H1 (cell line): ENCODE data around the gene MITF. TPM values are rescaled to one million over a fixed set of nuclear protein-coding genes. Genes with fewer than 3 reads are reported as not detected.

Source experiments
- CTCF ChIA-PET: fragments of 300-600 bp; sonication (Branson Sonifier 250); formaldehyde crosslinking; loops from one replicate; lab custom pipeline; 2021; ENCODE audit not compliant: partially characterized antibody; lab: Charles Lee
- POLR2A ChIA-PET: fragments of 300-600 bp; sonication (Branson Sonifier 250); formaldehyde crosslinking; loops from one replicate; lab custom pipeline; 2021; ENCODE audit warnings: inconsistent platforms; ENCODE audit not compliant: partially characterized antibody; lab: Charles Lee
- DNase-seq, 2 experiments: peaks; one replicate each; pipeline versions ENCODE4 v3.0.0 to v3.0.0-alpha.2; 2010 to 2022; ENCODE audit warnings: low spot score in 2 of 2, low read depth in 1 of 2, mixed read lengths in 1 of 2
- FAIRE-seq: peaks from 2 replicates; lab custom pipeline; 2011; peaks lifted over from hg19 to GRCh38; lab: Jason Lieb, UNC
- H2AFZ ChIP-seq: 2 replicates; pipeline ENCODE4 v1.8.1; 2012; ENCODE audit warnings: low read length, inconsistent platforms
- H2AK5ac ChIP-seq: 2 replicates; pipeline ENCODE4 v1.6.1; 2013; ENCODE audit warnings: low read depth, low read length
- H2BK120ac ChIP-seq: replicated peaks from 2 replicates; pipeline ENCODE3; 2013; ENCODE audit warnings: low read depth, low read length, inconsistent platforms
- H2BK12ac ChIP-seq: 2 replicates; pipeline ENCODE4 v1.6.1; 2013; ENCODE audit warnings: low read depth, low read length
- H2BK15ac ChIP-seq: 2 replicates; pipeline ENCODE4 v1.6.1; 2013; ENCODE audit warnings: low read length
- H2BK20ac ChIP-seq: 2 replicates; pipeline ENCODE4 v1.6.1; 2013; ENCODE audit warnings: low read length
- H2BK5ac ChIP-seq: 2 replicates; pipeline ENCODE4 v1.6.1; 2013; ENCODE audit warnings: low read depth, low read length
- H3K14ac ChIP-seq: 2 replicates; pipeline ENCODE4 v1.6.1; 2013; ENCODE audit warnings: inconsistent platforms; ENCODE audit not compliant: insufficient read length
- H3K18ac ChIP-seq: 2 replicates; pipeline ENCODE4 v1.6.1; 2013; ENCODE audit warnings: low read length; ENCODE audit errors: extremely low read depth
- H3K23ac ChIP-seq: 2 replicates; pipeline ENCODE4 v1.6.1; 2013; ENCODE audit warnings: inconsistent platforms; ENCODE audit not compliant: insufficient read length
- H3K23me2 ChIP-seq: 2 replicates; pipeline ENCODE4 v1.6.1; 2013; ENCODE audit warnings: low read depth, low read length
- H3K27ac ChIP-seq: 2 replicates; pipeline ENCODE4 v1.6.1; 2011; ENCODE audit warnings: low read depth, low read length, inconsistent platforms
- H3K27me3 ChIP-seq, 4 experiments: replicated peaks in 1 of 4; 1 replicate in 1 of 4; 2 replicates in 3 of 4; pipeline versions ENCODE4 v1.6.1 to v1.8.1; 2011 to 2013; ENCODE audit warnings: low read length in 3 of 4, mild to moderate bottlenecking in 3 of 4, inconsistent platforms in 2 of 4, mixed read lengths in 2 of 4, moderate library complexity in 1 of 4; ENCODE audit not compliant: control insufficient read depth in 3 of 4, insufficient read depth in 3 of 4; ENCODE audit errors: extremely low read depth in 1 of 4
- H3K36me3 ChIP-seq, 4 experiments: 2 replicates each; pipeline versions ENCODE4 v1.6.1 to v1.8.1; 2011 to 2013; ENCODE audit warnings: mild to moderate bottlenecking in 4 of 4, low read length in 3 of 4, moderate library complexity in 2 of 4, control low read depth in 1 of 4, inconsistent platforms in 1 of 4; ENCODE audit not compliant: insufficient read depth in 4 of 4, control insufficient read depth in 2 of 4
- H3K4ac ChIP-seq: replicated peaks from 2 replicates; pipeline ENCODE3; 2013; ENCODE audit warnings: low read length, low read depth, mixed read lengths, inconsistent platforms; ENCODE audit not compliant: insufficient read length
- H3K4me1 ChIP-seq, 4 experiments: replicated peaks in 1 of 4; 1 replicate in 1 of 4; 2 replicates in 3 of 4; pipeline versions ENCODE4 v1.6.1 to v1.8.1; 2011 to 2013; ENCODE audit warnings: low read length in 3 of 4, inconsistent platforms in 2 of 4, mixed read lengths in 1 of 4; ENCODE audit not compliant: insufficient read depth in 4 of 4, control insufficient read depth in 3 of 4
- H3K4me2 ChIP-seq, 2 experiments: 2 replicates each; pipeline versions ENCODE4 v1.6.1 to v1.8.1; 2011 to 2013; ENCODE audit warnings: low read depth in 2 of 2, low read length in 2 of 2, control low read depth in 1 of 2, inconsistent platforms in 1 of 2, mild to moderate bottlenecking in 1 of 2; ENCODE audit not compliant: insufficient read depth in 1 of 2
- H3K4me3 ChIP-seq, 4 experiments: fragments of 200-600, 300-600 bp in 1 of 4; sonication (generic), shearing (Covaris generic), sonication (Bioruptor Twin) in 1 of 4; 2 replicates each; pipeline versions ENCODE4 v1.5.1 to v1.8.1; 2011 to 2016; ENCODE audit warnings: low read length in 4 of 4, low read depth in 3 of 4, control low read depth in 2 of 4, inconsistent platforms in 2 of 4, mild to moderate bottlenecking in 2 of 4, mixed read lengths in 1 of 4, moderate library complexity in 1 of 4; ENCODE audit not compliant: insufficient read depth in 2 of 4; ENCODE audit errors: extremely low read depth in 1 of 4
- H3K56ac ChIP-seq: replicated peaks from 2 replicates; pipeline ENCODE3; 2013; ENCODE audit warnings: low read depth, mild to moderate bottlenecking, mixed read lengths, low read length, inconsistent platforms; ENCODE audit not compliant: insufficient read length
- H3K79me1 ChIP-seq: 2 replicates; pipeline ENCODE4 v1.6.1; 2013; ENCODE audit warnings: low read depth, low read length, control low read depth
- H3K79me2 ChIP-seq, 2 experiments: 2 replicates each; pipeline versions ENCODE4 v1.6.1 to v1.8.1; 2012 to 2013; ENCODE audit warnings: low read length in 2 of 2, mild to moderate bottlenecking in 2 of 2, inconsistent platforms in 1 of 2; ENCODE audit not compliant: insufficient read depth in 2 of 2, control insufficient read depth in 1 of 2
- H3K9ac ChIP-seq, 4 experiments: replicated peaks in 1 of 4; 1 replicate in 1 of 4; 2 replicates in 3 of 4; pipeline versions ENCODE4 v1.6.1 to v1.8.1; 2011 to 2013; ENCODE audit warnings: low read depth in 3 of 4, low read length in 3 of 4, control low read depth in 2 of 4, mild to moderate bottlenecking in 2 of 4, moderate library complexity in 2 of 4, inconsistent platforms in 1 of 4; ENCODE audit errors: extremely low read depth in 1 of 4
- H3K9me3 ChIP-seq, 2 experiments: 2 replicates each; pipeline versions ENCODE4 v1.6.1 to v1.8.1; 2012 to 2013; ENCODE audit warnings: mild to moderate bottlenecking in 2 of 2, moderate library complexity in 2 of 2, control low read depth in 1 of 2, inconsistent platforms in 1 of 2, low read depth in 1 of 2, low read length in 1 of 2, mixed read lengths in 1 of 2; ENCODE audit not compliant: insufficient read depth in 2 of 2
- H4K20me1 ChIP-seq, 2 experiments: replicated peaks in 1 of 2; 2 replicates each; pipeline versions ENCODE3 to v1.8.1; 2011 to 2013; ENCODE audit warnings: inconsistent platforms in 2 of 2, low read length in 2 of 2, mild to moderate bottlenecking in 1 of 2; ENCODE audit not compliant: insufficient read depth in 2 of 2, control insufficient read depth in 1 of 2
- H4K5ac ChIP-seq: 2 replicates; pipeline ENCODE4 v1.6.1; 2013; ENCODE audit warnings: low read length, low read depth, mixed read lengths, inconsistent platforms; ENCODE audit not compliant: insufficient read length
- H4K8ac ChIP-seq: 2 replicates; pipeline ENCODE4 v1.8.0; 2013; ENCODE audit warnings: mild to moderate bottlenecking, moderate library complexity, low read length, inconsistent platforms; ENCODE audit not compliant: insufficient read depth; ENCODE audit errors: extremely low read depth
- H4K91ac ChIP-seq: replicated peaks from 2 replicates; pipeline ENCODE3; 2013; ENCODE audit warnings: low read length, mixed read lengths, inconsistent platforms; ENCODE audit not compliant: insufficient read length
- BCL11A ChIP-seq, 2 experiments: IDR thresholded peaks; one replicate each; pipeline ENCODE4 v1.6.1; 2011; ENCODE audit warnings: low read depth in 2 of 2, low read length in 2 of 2, mild to moderate bottlenecking in 2 of 2
- CEBPB ChIP-seq: IDR thresholded peaks from 2 replicates; pipeline ENCODE4 v1.6.1; 2012; ENCODE audit warnings: low read depth, low read length
- CHD2 ChIP-seq: IDR thresholded peaks from 2 replicates; pipeline ENCODE4 v1.6.1; 2012; ENCODE audit warnings: low read length, improper control_type of control experiment
- EZH2 ChIP-seq: fragments of 200-600 bp; sonication (generic); IDR thresholded peaks from 2 replicates; pipeline ENCODE4 v1.7.1; 2012; ENCODE audit warnings: low read depth, mild to moderate bottlenecking, moderate library complexity, low read length, inconsistent platforms; ENCODE audit not compliant: severe bottlenecking
- KDM4A ChIP-seq: IDR thresholded peaks from one replicate; pipeline ENCODE4 v1.7.1; 2012; ENCODE audit warnings: low read depth, mild to moderate bottlenecking, moderate library complexity, low read length, inconsistent platforms; ENCODE audit not compliant: severe bottlenecking
- NRF1 ChIP-seq: IDR thresholded peaks from 2 replicates; pipeline ENCODE4 v1.6.1; 2011; ENCODE audit warnings: mild to moderate bottlenecking, low read depth, low read length, improper control_type of control experiment
- RAD21 ChIP-seq, 2 experiments: IDR thresholded peaks in 1 of 2; conservative IDR thresholded peaks in 1 of 2; 2 replicates each; pipeline ENCODE4 v1.6.1; 2011; ENCODE audit warnings: low read depth in 2 of 2, low read length in 2 of 2, improper control_type of control experiment in 1 of 2, inconsistent platforms in 1 of 2, mild to moderate bottlenecking in 1 of 2, moderate library complexity in 1 of 2
- RXRA ChIP-seq: IDR thresholded peaks from 2 replicates; pipeline ENCODE4 v1.6.1; 2011; ENCODE audit warnings: low read depth, mild to moderate bottlenecking, low read length, moderate library complexity; ENCODE audit not compliant: insufficient read depth
- SIN3A ChIP-seq, 2 experiments: IDR thresholded peaks in 1 of 2; conservative IDR thresholded peaks in 1 of 2; 2 replicates each; pipeline ENCODE4 v1.6.1; 2011 to 2012; ENCODE audit warnings: low read length in 2 of 2, improper control_type of control experiment in 1 of 2, low read depth in 1 of 2, mild to moderate bottlenecking in 1 of 2
- SP1 ChIP-seq: IDR thresholded peaks from 2 replicates; pipeline ENCODE4 v1.6.1; 2011; ENCODE audit warnings: low read depth, low read length
- TCF12 ChIP-seq: IDR thresholded peaks from 2 replicates; pipeline ENCODE4 v1.6.1; 2011; ENCODE audit warnings: low read depth, mild to moderate bottlenecking, low read length
- WGBS, 2 experiments: shearing (Covaris generic) in 1 of 2; methylation state at CpG; one replicate each; pipeline versions ENCODE4 v1.1.6 to v1.1.7; 2013 to 2015; ENCODE audit warnings: low lambda C conversion rate in 2 of 2, mixed read lengths in 2 of 2, inconsistent platforms in 1 of 2, low coverage in 1 of 2, missing lambda C conversion rate in 1 of 2; ENCODE audit not compliant: insufficient replicate concordance in 2 of 2, insufficient coverage in 1 of 2, insufficient read length in 1 of 2; ENCODE audit errors: extremely low coverage in 1 of 2, missing lambda C conversion rate in 1 of 2; 5-methylcytosine and 5-hydroxymethylcytosine counted together
- polyA plus RNA-seq, 7 experiments: library from polyadenylated mRNA; depleted of rRNA in 3 of 7; stranded (reverse) in 5 of 7; unstranded in 2 of 7; fragments of >200 nt in 5 of 7; fragments of 200-250 nt in 2 of 7; gene quantifications; 1 replicate in 5 of 7; 2 replicates in 1 of 7; 4 replicates in 1 of 7; pipeline versions ENCODE4 v1.2.1 to v1.2.3, GENCODE V29; 2011 to 2013; ENCODE audit warnings: missing spikeins in 2 of 7, mixed read lengths in 2 of 7
- total RNA-seq: library from RNA; stranded (reverse); fragmentation: NEBNext Ultra II Directional; extraction: Animal tissue kit (Norgen Biotek cat#: 25700); gene quantifications from 2 replicates; pipeline ENCODE4 v1.2.1, GENCODE V29; 2021
- TF ChIP-seq, protein P1 (sequence below), 3 experiments: IDR thresholded peaks; 1 replicate in 2 of 3; 2 replicates in 1 of 3; pipeline versions ENCODE4 v1.5.1 to v1.6.1; 2011; ENCODE audit warnings: low read length in 3 of 3, mild to moderate bottlenecking in 3 of 3, inconsistent platforms in 2 of 3, low read depth in 1 of 3, moderate library complexity in 1 of 3; ENCODE audit not compliant: insufficient read depth in 1 of 3; ENCODE audit errors: control extremely low read depth in 1 of 3

MITF gene
- total and polyA plus RNA-seq, 2 of the 8 experiments (the other 6 are each of a cell fraction or from before 2014, with no cell fraction given): 0.53 to 1.4 TPM

DNA sequence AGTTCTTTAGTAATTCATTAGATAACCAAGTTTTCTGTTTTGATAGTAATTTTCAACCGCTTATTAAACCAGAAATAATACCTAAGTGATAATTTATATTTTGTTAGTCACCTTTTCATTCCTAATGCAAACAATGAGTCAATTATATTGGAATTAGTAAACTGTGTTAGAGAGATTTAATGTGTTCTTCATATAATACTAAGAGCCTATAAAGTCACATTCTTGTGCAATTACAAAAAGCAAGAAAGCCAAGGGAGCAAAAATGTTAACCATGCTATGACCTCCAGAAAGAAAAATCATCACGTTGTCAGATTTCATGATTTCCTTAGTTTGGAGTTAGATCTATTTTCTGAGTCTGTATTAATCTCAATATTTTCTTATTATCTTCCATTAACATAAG is 151.4 kb downstream of the MITF start:
- H3K27ac ChIP-seq: no peak overlapping the region
- H3K79me1 ChIP-seq: no peaks in the 10 kb centered on the region
- no peak overlapping the region for H3K56ac ChIP-seq
- H2BK15ac ChIP-seq: no peak overlapping the region
- H3K79me2 ChIP-seq: no peaks in the 10 kb centered on the region
- no peak overlapping the region for H3K23ac ChIP-seq
- no peak overlapping the region for H2BK5ac ChIP-seq
- H3K9ac ChIP-seq: no peak overlapping the region
- H3K4me1 ChIP-seq: peaks cover 3 to 9% (median 6%) of the 10 kb centered on the region in 4 experiments; a peak in 6 of 7 replicates
- H3K14ac ChIP-seq: no peak overlapping the region
- FAIRE-seq (no peak), DNase-seq (no peak)
- no peaks in the 10 kb centered on the region; the same call in 1 of the 2 replicates for H3K23me2 ChIP-seq
- H4K20me1 ChIP-seq: no peaks in the 10 kb centered on the region
- WGBS, 2 experiments: 88% methylated on average over 2 of the region's 2 CpGs; no CpG with 5 or more reads in 1 of the 2 experiments
- H3K18ac ChIP-seq: no peak overlapping the region
- no peak overlapping the region for H2AK5ac ChIP-seq
- H2BK20ac ChIP-seq: no peak overlapping the region
- peaks cover 0 to 7% (median 1%) of the 10 kb centered on the region in 4 experiments; a peak in 2 of 7 replicates for H3K27me3 ChIP-seq
- no peak overlapping the region for H3K4ac ChIP-seq
- H3K9me3 ChIP-seq: no peaks in the 10 kb centered on the region
- no peaks in the 10 kb centered on the region for H3K36me3 ChIP-seq
- no peak overlapping the region for H3K4me3 ChIP-seq
- no peak overlapping the region for H2AFZ ChIP-seq
- no peak overlapping the region for H4K5ac ChIP-seq
- no peak overlapping the region for H2BK12ac ChIP-seq
- H2BK120ac ChIP-seq: no peak overlapping the region
- H3K4me2 ChIP-seq: no peak overlapping the region
- no peak overlapping the region for H4K8ac ChIP-seq
- ChIA-PET CTCF (no interaction called here), POLR2A (no interaction called here)
- H4K91ac ChIP-seq: no peak overlapping the region
- TF ChIP-seq CHD2 (no peak), RAD21 (IDR thresholded peaks at IDR 0.05 in 1 of 2, conservative IDR thresholded peaks at IDR 0.05 in 1 of 2; ENCODE audit: low read depth in 2 of 2, low read length in 2 of 2) (no peak), RXRA (no peak), CEBPB (no peak), NRF1 (no peak), BCL11A (IDR thresholded peaks at IDR 0.05; ENCODE audit: low read depth in 2 of 2, low read length in 2 of 2) (no peak), SP1 (no peak), TCF12 (no peak), SIN3A (conservative IDR thresholded peaks at IDR 0.05 in 1 of 2, IDR thresholded peaks at IDR 0.05 in 1 of 2; ENCODE audit: low read depth in 1 of 2, low read length in 2 of 2) (no peak), KDM4A (no peak), EZH2 (no peak)
- TF ChIP-seq, protein P1, sequence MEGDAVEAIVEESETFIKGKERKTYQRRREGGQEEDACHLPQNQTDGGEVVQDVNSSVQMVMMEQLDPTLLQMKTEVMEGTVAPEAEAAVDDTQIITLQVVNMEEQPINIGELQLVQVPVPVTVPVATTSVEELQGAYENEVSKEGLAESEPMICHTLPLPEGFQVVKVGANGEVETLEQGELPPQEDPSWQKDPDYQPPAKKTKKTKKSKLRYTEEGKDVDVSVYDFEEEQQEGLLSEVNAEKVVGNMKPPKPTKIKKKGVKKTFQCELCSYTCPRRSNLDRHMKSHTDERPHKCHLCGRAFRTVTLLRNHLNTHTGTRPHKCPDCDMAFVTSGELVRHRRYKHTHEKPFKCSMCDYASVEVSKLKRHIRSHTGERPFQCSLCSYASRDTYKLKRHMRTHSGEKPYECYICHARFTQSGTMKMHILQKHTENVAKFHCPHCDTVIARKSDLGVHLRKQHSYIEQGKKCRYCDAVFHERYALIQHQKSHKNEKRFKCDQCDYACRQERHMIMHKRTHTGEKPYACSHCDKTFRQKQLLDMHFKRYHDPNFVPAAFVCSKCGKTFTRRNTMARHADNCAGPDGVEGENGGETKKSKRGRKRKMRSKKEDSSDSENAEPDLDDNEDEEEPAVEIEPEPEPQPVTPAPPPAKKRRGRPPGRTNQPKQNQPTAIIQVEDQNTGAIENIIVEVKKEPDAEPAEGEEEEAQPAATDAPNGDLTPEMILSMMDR (IDR thresholded peaks at IDR 0.05; ENCODE audit: control extremely low read depth in 1 of 3, insufficient read depth in 1 of 3, low read depth in 1 of 3, low read length in 3 of 3): no peak
